ENCODE data around the gene MGRN1.

DNA sequence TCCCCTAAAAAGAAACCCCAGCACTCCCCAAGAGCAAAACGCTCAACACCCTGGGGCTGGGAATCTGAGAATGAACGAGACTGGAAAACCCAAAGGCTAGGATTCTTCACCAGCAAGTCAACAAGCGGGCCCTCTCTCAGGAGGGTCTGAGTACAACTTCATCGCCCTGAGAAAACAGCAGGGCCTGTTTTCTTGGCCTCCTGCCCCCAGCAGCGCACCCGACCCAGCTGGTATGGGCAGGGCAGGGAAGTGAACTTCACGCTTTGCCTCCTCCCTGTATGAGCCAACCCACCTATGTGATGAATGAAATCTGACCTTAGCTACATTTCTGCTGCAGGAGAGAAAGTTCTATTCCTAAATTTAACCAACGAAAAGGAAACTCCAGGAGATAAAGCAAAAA is 79.9 kb downstream of the MGRN1 start:
- TF ChIP-seq, protein P1, sequence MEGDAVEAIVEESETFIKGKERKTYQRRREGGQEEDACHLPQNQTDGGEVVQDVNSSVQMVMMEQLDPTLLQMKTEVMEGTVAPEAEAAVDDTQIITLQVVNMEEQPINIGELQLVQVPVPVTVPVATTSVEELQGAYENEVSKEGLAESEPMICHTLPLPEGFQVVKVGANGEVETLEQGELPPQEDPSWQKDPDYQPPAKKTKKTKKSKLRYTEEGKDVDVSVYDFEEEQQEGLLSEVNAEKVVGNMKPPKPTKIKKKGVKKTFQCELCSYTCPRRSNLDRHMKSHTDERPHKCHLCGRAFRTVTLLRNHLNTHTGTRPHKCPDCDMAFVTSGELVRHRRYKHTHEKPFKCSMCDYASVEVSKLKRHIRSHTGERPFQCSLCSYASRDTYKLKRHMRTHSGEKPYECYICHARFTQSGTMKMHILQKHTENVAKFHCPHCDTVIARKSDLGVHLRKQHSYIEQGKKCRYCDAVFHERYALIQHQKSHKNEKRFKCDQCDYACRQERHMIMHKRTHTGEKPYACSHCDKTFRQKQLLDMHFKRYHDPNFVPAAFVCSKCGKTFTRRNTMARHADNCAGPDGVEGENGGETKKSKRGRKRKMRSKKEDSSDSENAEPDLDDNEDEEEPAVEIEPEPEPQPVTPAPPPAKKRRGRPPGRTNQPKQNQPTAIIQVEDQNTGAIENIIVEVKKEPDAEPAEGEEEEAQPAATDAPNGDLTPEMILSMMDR (conservative IDR thresholded peaks at IDR 0.05 in 1 of 2, IDR thresholded peaks at IDR 0.05 in 1 of 2; ENCODE audit: low read depth in 1 of 2, low read length in 2 of 2): no peak
- TF ChIP-seq EZH2 (IDR thresholded peaks at IDR 0.05; ENCODE audit: low read length, missing control alignments): no peak

Data from fibroblast of lung (primary cell).